H1 (cell line): ENCODE data around the gene LIPG. TPM values are rescaled to one million over a fixed set of nuclear protein-coding genes. Genes with fewer than 3 reads are reported as not detected.

Experiments
- CTCF ChIA-PET: fragments of 300-600 bp; sonication (Branson Sonifier 250); formaldehyde crosslinking; loops from one replicate; lab custom pipeline; 2021; ENCODE audit not compliant: partially characterized antibody; lab: Charles Lee
- POLR2A ChIA-PET: fragments of 300-600 bp; sonication (Branson Sonifier 250); formaldehyde crosslinking; loops from one replicate; lab custom pipeline; 2021; ENCODE audit warnings: inconsistent platforms; ENCODE audit not compliant: partially characterized antibody; lab: Charles Lee
- DNase-seq, 2 experiments: peaks; one replicate each; pipeline versions ENCODE4 v3.0.0 to v3.0.0-alpha.2; 2010 to 2022; ENCODE audit warnings: low spot score in 2 of 2, low read depth in 1 of 2, mixed read lengths in 1 of 2
- FAIRE-seq: peaks from 2 replicates; lab custom pipeline; 2011; peaks lifted over from hg19 to GRCh38; lab: Jason Lieb, UNC
- H2AFZ ChIP-seq: 2 replicates; pipeline ENCODE4 v1.8.1; 2012; ENCODE audit warnings: low read length, inconsistent platforms
- H2AK5ac ChIP-seq: 2 replicates; pipeline ENCODE4 v1.6.1; 2013; ENCODE audit warnings: low read depth, low read length
- H2BK120ac ChIP-seq: replicated peaks from 2 replicates; pipeline ENCODE3; 2013; ENCODE audit warnings: low read depth, low read length, inconsistent platforms
- H2BK12ac ChIP-seq: 2 replicates; pipeline ENCODE4 v1.6.1; 2013; ENCODE audit warnings: low read depth, low read length
- H2BK15ac ChIP-seq: 2 replicates; pipeline ENCODE4 v1.6.1; 2013; ENCODE audit warnings: low read length
- H2BK20ac ChIP-seq: 2 replicates; pipeline ENCODE4 v1.6.1; 2013; ENCODE audit warnings: low read length
- H2BK5ac ChIP-seq: 2 replicates; pipeline ENCODE4 v1.6.1; 2013; ENCODE audit warnings: low read depth, low read length
- H3K14ac ChIP-seq: 2 replicates; pipeline ENCODE4 v1.6.1; 2013; ENCODE audit warnings: inconsistent platforms; ENCODE audit not compliant: insufficient read length
- H3K18ac ChIP-seq: 2 replicates; pipeline ENCODE4 v1.6.1; 2013; ENCODE audit warnings: low read length; ENCODE audit errors: extremely low read depth
- H3K23ac ChIP-seq: 2 replicates; pipeline ENCODE4 v1.6.1; 2013; ENCODE audit warnings: inconsistent platforms; ENCODE audit not compliant: insufficient read length
- H3K23me2 ChIP-seq: 2 replicates; pipeline ENCODE4 v1.6.1; 2013; ENCODE audit warnings: low read depth, low read length
- H3K27ac ChIP-seq: 2 replicates; pipeline ENCODE4 v1.6.1; 2011; ENCODE audit warnings: low read depth, low read length, inconsistent platforms
- H3K27me3 ChIP-seq, 4 experiments: replicated peaks in 1 of 4; 1 replicate in 1 of 4; 2 replicates in 3 of 4; pipeline versions ENCODE4 v1.6.1 to v1.8.1; 2011 to 2013; ENCODE audit warnings: low read length in 3 of 4, mild to moderate bottlenecking in 3 of 4, inconsistent platforms in 2 of 4, mixed read lengths in 2 of 4, moderate library complexity in 1 of 4; ENCODE audit not compliant: control insufficient read depth in 3 of 4, insufficient read depth in 3 of 4; ENCODE audit errors: extremely low read depth in 1 of 4
- H3K36me3 ChIP-seq, 4 experiments: 2 replicates each; pipeline versions ENCODE4 v1.6.1 to v1.8.1; 2011 to 2013; ENCODE audit warnings: mild to moderate bottlenecking in 4 of 4, low read length in 3 of 4, moderate library complexity in 2 of 4, control low read depth in 1 of 4, inconsistent platforms in 1 of 4; ENCODE audit not compliant: insufficient read depth in 4 of 4, control insufficient read depth in 2 of 4
- H3K4ac ChIP-seq: replicated peaks from 2 replicates; pipeline ENCODE3; 2013; ENCODE audit warnings: low read length, low read depth, mixed read lengths, inconsistent platforms; ENCODE audit not compliant: insufficient read length
- H3K4me1 ChIP-seq, 4 experiments: replicated peaks in 1 of 4; 1 replicate in 1 of 4; 2 replicates in 3 of 4; pipeline versions ENCODE4 v1.6.1 to v1.8.1; 2011 to 2013; ENCODE audit warnings: low read length in 3 of 4, inconsistent platforms in 2 of 4, mixed read lengths in 1 of 4; ENCODE audit not compliant: insufficient read depth in 4 of 4, control insufficient read depth in 3 of 4
- H3K4me2 ChIP-seq, 2 experiments: 2 replicates each; pipeline versions ENCODE4 v1.6.1 to v1.8.1; 2011 to 2013; ENCODE audit warnings: low read depth in 2 of 2, low read length in 2 of 2, control low read depth in 1 of 2, inconsistent platforms in 1 of 2, mild to moderate bottlenecking in 1 of 2; ENCODE audit not compliant: insufficient read depth in 1 of 2
- H3K4me3 ChIP-seq, 4 experiments: fragments of 200-600, 300-600 bp in 1 of 4; sonication (generic), shearing (Covaris generic), sonication (Bioruptor Twin) in 1 of 4; 2 replicates each; pipeline versions ENCODE4 v1.5.1 to v1.8.1; 2011 to 2016; ENCODE audit warnings: low read length in 4 of 4, low read depth in 3 of 4, control low read depth in 2 of 4, inconsistent platforms in 2 of 4, mild to moderate bottlenecking in 2 of 4, mixed read lengths in 1 of 4, moderate library complexity in 1 of 4; ENCODE audit not compliant: insufficient read depth in 2 of 4; ENCODE audit errors: extremely low read depth in 1 of 4
- H3K56ac ChIP-seq: replicated peaks from 2 replicates; pipeline ENCODE3; 2013; ENCODE audit warnings: low read depth, mild to moderate bottlenecking, mixed read lengths, low read length, inconsistent platforms; ENCODE audit not compliant: insufficient read length
- H3K79me1 ChIP-seq: 2 replicates; pipeline ENCODE4 v1.6.1; 2013; ENCODE audit warnings: low read depth, low read length, control low read depth
- H3K79me2 ChIP-seq, 2 experiments: 2 replicates each; pipeline versions ENCODE4 v1.6.1 to v1.8.1; 2012 to 2013; ENCODE audit warnings: low read length in 2 of 2, mild to moderate bottlenecking in 2 of 2, inconsistent platforms in 1 of 2; ENCODE audit not compliant: insufficient read depth in 2 of 2, control insufficient read depth in 1 of 2
- H3K9ac ChIP-seq, 4 experiments: replicated peaks in 1 of 4; 1 replicate in 1 of 4; 2 replicates in 3 of 4; pipeline versions ENCODE4 v1.6.1 to v1.8.1; 2011 to 2013; ENCODE audit warnings: low read depth in 3 of 4, low read length in 3 of 4, control low read depth in 2 of 4, mild to moderate bottlenecking in 2 of 4, moderate library complexity in 2 of 4, inconsistent platforms in 1 of 4; ENCODE audit errors: extremely low read depth in 1 of 4
- H3K9me3 ChIP-seq, 2 experiments: 2 replicates each; pipeline versions ENCODE4 v1.6.1 to v1.8.1; 2012 to 2013; ENCODE audit warnings: mild to moderate bottlenecking in 2 of 2, moderate library complexity in 2 of 2, control low read depth in 1 of 2, inconsistent platforms in 1 of 2, low read depth in 1 of 2, low read length in 1 of 2, mixed read lengths in 1 of 2; ENCODE audit not compliant: insufficient read depth in 2 of 2
- H4K20me1 ChIP-seq, 2 experiments: replicated peaks in 1 of 2; 2 replicates each; pipeline versions ENCODE3 to v1.8.1; 2011 to 2013; ENCODE audit warnings: inconsistent platforms in 2 of 2, low read length in 2 of 2, mild to moderate bottlenecking in 1 of 2; ENCODE audit not compliant: insufficient read depth in 2 of 2, control insufficient read depth in 1 of 2
- H4K5ac ChIP-seq: 2 replicates; pipeline ENCODE4 v1.6.1; 2013; ENCODE audit warnings: low read length, low read depth, mixed read lengths, inconsistent platforms; ENCODE audit not compliant: insufficient read length
- H4K8ac ChIP-seq: 2 replicates; pipeline ENCODE4 v1.8.0; 2013; ENCODE audit warnings: mild to moderate bottlenecking, moderate library complexity, low read length, inconsistent platforms; ENCODE audit not compliant: insufficient read depth; ENCODE audit errors: extremely low read depth
- H4K91ac ChIP-seq: replicated peaks from 2 replicates; pipeline ENCODE3; 2013; ENCODE audit warnings: low read length, mixed read lengths, inconsistent platforms; ENCODE audit not compliant: insufficient read length
- CBX5 ChIP-seq: fragments of 300-800, 300-1000 bp; sonication (generic); IDR thresholded peaks from 2 replicates; pipeline ENCODE4 v1.7.1; 2016; ENCODE audit warnings: antibody characterized with exemption, low read length, low read depth
- CHD1 ChIP-seq: IDR thresholded peaks from 2 replicates; pipeline ENCODE4 v1.6.1; 2012; ENCODE audit warnings: low read depth, low read length, improper control_type of control experiment
- HDAC6 ChIP-seq: IDR thresholded peaks from one replicate; pipeline ENCODE4 v1.7.1; 2012; ENCODE audit warnings: low read depth, mild to moderate bottlenecking, inconsistent platforms, low read length, moderate library complexity
- KDM1A ChIP-seq: fragments of 200-600, 300-600 bp; sonication (generic); IDR thresholded peaks from 2 replicates; pipeline ENCODE4 v1.7.1; 2016; ENCODE audit warnings: mild to moderate bottlenecking, low read length, borderline replicate concordance
- NRF1 ChIP-seq: IDR thresholded peaks from 2 replicates; pipeline ENCODE4 v1.6.1; 2011; ENCODE audit warnings: mild to moderate bottlenecking, low read depth, low read length, improper control_type of control experiment
- PHF8 ChIP-seq: fragments of 200-600 bp; sonication (generic); conservative IDR thresholded peaks from 2 replicates; pipeline ENCODE4 v1.7.1; 2012; ENCODE audit warnings: low read depth, mild to moderate bottlenecking, inconsistent platforms, low read length, moderate library complexity
- POLR2A ChIP-seq, 2 experiments: IDR thresholded peaks; 1 replicate in 1 of 2; 2 replicates in 1 of 2; pipeline ENCODE4 v1.6.1; 2011; ENCODE audit warnings: low read depth in 2 of 2, low read length in 2 of 2, mild to moderate bottlenecking in 2 of 2; ENCODE audit errors: control extremely low read depth in 1 of 2
- POLR2AphosphoS5 ChIP-seq: IDR thresholded peaks from 2 replicates; pipeline ENCODE4 v1.6.1; 2011; ENCODE audit warnings: low read depth, low read length
- RNF2 ChIP-seq: fragments of 200-900, 300-1000 bp; sonication (generic); IDR thresholded peaks from 2 replicates; pipeline ENCODE4 v1.7.1; 2016; ENCODE audit warnings: borderline replicate concordance, low read depth, mild to moderate bottlenecking, antibody characterized with exemption, low read length; ENCODE audit not compliant: poor library complexity, severe bottlenecking; ENCODE audit errors: missing control alignments
- SIRT6 ChIP-seq: IDR thresholded peaks from one replicate; pipeline ENCODE4 v1.7.1; 2012; ENCODE audit warnings: low read length, inconsistent platforms
- SRF ChIP-seq: IDR thresholded peaks from 2 replicates; pipeline ENCODE4 v1.6.1; 2011; ENCODE audit warnings: mild to moderate bottlenecking, low read depth, low read length, moderate library complexity
- USF2 ChIP-seq: IDR thresholded peaks from 2 replicates; pipeline ENCODE4 v1.6.1; 2011; ENCODE audit warnings: low read length, improper control_type of control experiment
- YY1 ChIP-seq: IDR thresholded peaks from 2 replicates; pipeline ENCODE4 v1.6.1; 2011; ENCODE audit warnings: low read depth, mild to moderate bottlenecking, low read length
- WGBS, 2 experiments: shearing (Covaris generic) in 1 of 2; methylation state at CpG; one replicate each; pipeline versions ENCODE4 v1.1.6 to v1.1.7; 2013 to 2015; ENCODE audit warnings: low lambda C conversion rate in 2 of 2, mixed read lengths in 2 of 2, inconsistent platforms in 1 of 2, low coverage in 1 of 2, missing lambda C conversion rate in 1 of 2; ENCODE audit not compliant: insufficient replicate concordance in 2 of 2, insufficient coverage in 1 of 2, insufficient read length in 1 of 2; ENCODE audit errors: extremely low coverage in 1 of 2, missing lambda C conversion rate in 1 of 2; 5-methylcytosine and 5-hydroxymethylcytosine counted together
- polyA plus RNA-seq, 7 experiments: library from polyadenylated mRNA; depleted of rRNA in 3 of 7; stranded (reverse) in 5 of 7; unstranded in 2 of 7; fragments of >200 nt in 5 of 7; fragments of 200-250 nt in 2 of 7; gene quantifications; 1 replicate in 5 of 7; 2 replicates in 1 of 7; 4 replicates in 1 of 7; pipeline versions ENCODE4 v1.2.1 to v1.2.3, GENCODE V29; 2011 to 2013; ENCODE audit warnings: missing spikeins in 2 of 7, mixed read lengths in 2 of 7
- total RNA-seq: library from RNA; stranded (reverse); fragmentation: NEBNext Ultra II Directional; extraction: Animal tissue kit (Norgen Biotek cat#: 25700); gene quantifications from 2 replicates; pipeline ENCODE4 v1.2.1, GENCODE V29; 2021

Gene LIPG
- total and polyA plus RNA-seq, 2 of the 8 experiments (the other 6 are each of a cell fraction or from before 2014, with no cell fraction given), result 9.2 to 9.8 TPM

- ChIA-PET POLR2A (no interaction called here), CTCF (no interaction called here)
- DNase-seq (no peak), FAIRE-seq (no peak)
- H3K27me3 ChIP-seq, result no peaks in the 10 kb centered on the region; a peak in 1 of 7 replicates
- no peak overlapping the region for H4K91ac ChIP-seq
- no peak overlapping the region for H3K4ac ChIP-seq
- H2BK120ac ChIP-seq, result no peak overlapping the region
- H2AK5ac ChIP-seq, result no peak overlapping the region
- no peak overlapping the region for H3K4me3 ChIP-seq
- H3K9ac ChIP-seq, result no peak overlapping the region
- no peak overlapping the region for H4K5ac ChIP-seq
- H4K20me1 ChIP-seq, result no peaks in the 10 kb centered on the region
- no peak overlapping the region for H3K27ac ChIP-seq
- H3K14ac ChIP-seq, result no peak overlapping the region
- H3K4me2 ChIP-seq, result no peak overlapping the region
- H3K79me2 ChIP-seq, result no peaks in the 10 kb centered on the region
- H2BK12ac ChIP-seq, result 0 out of 2 replicates have a peak overlapping the region, but pooled peaks have one; percentile 17
- H3K36me3 ChIP-seq, result no peaks in the 10 kb centered on the region
- no peak overlapping the region for H4K8ac ChIP-seq
- H2BK20ac ChIP-seq, result no peak overlapping the region
- H3K4me1 ChIP-seq, result no peaks in the 10 kb centered on the region; a peak in 1 of 7 replicates
- no peak overlapping the region for H3K23ac ChIP-seq
- H3K79me1 ChIP-seq, result no peaks in the 10 kb centered on the region
- no peak overlapping the region for H3K56ac ChIP-seq
- H2BK15ac ChIP-seq, result no peak overlapping the region
- H2AFZ ChIP-seq, result no peak overlapping the region
- no peaks in the 10 kb centered on the region for H3K23me2 ChIP-seq
- no peaks in the 10 kb centered on the region for H3K9me3 ChIP-seq
- 91% methylated on average over 12 of the region's 12 CpGs; no CpG with 5 or more reads in 1 of the 2 experiments for WGBS, 2 experiments
- no peak overlapping the region for H2BK5ac ChIP-seq
- no peak overlapping the region for H3K18ac ChIP-seq
- TF ChIP-seq HDAC6, result no peak
- no peak for TF ChIP-seq USF2
- no peak for TF ChIP-seq CHD1
- no peak for TF ChIP-seq POLR2AphosphoS5
- no peak for TF ChIP-seq PHF8
- TF ChIP-seq YY1, result no peak
- TF ChIP-seq KDM1A, result no peak
- no peak for TF ChIP-seq SIRT6
- TF ChIP-seq RNF2, result no peak
- no peak for TF ChIP-seq NRF1
- no peak for TF ChIP-seq CBX5
- TF ChIP-seq POLR2A (IDR thresholded peaks at IDR 0.05; ENCODE audit: control extremely low read depth in 1 of 2, low read depth in 2 of 2, low read length in 2 of 2), result no peak
- TF ChIP-seq SRF, result no peak
These were observed 60.0 kb downstream of the LIPG start for GRCh38 chr18:49621717-49622351.
